Hematopoietic multipotent progenitor cell treated with erythropoietin and hydrocortisone succinate and interleukin-3 and kit ligand, for 8 days (in vitro differentiated cells): ENCODE measurements around the gene DBN1.

ENCODE experiments used
- DNase-seq: peaks from one replicate; pipeline ENCODE4 v3.0.0-alpha.2; 2015

The DBN1 gene

DNA sequence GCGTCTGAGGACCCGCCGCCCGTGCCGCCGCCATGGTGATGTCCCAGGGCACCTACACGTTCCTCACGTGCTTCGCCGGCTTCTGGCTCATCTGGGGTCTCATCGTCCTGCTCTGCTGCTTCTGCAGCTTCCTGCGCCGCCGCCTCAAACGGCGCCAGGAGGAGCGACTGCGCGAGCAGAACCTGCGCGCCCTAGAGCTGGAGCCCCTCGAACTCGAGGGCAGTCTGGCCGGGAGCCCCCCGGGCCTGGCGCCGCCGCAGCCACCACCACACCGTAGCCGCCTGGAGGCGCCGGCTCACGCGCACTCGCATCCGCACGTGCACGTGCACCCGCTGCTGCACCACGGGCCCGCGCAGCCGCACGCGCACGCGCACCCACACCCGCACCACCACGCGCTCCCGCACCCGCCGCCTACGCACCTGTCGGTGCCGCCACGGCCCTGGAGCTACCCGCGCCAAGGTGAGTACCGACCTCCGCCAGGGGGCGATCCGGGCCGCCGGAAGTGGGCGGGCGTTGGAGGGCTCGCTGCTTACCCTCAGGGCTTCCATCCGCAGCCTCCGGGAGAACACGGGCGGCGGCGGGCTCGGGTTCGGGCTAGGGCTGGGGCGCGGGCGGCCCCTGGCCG, 18.3 kb downstream of the DBN1 start:
- DNase-seq = peak; percentile 78

DNA sequence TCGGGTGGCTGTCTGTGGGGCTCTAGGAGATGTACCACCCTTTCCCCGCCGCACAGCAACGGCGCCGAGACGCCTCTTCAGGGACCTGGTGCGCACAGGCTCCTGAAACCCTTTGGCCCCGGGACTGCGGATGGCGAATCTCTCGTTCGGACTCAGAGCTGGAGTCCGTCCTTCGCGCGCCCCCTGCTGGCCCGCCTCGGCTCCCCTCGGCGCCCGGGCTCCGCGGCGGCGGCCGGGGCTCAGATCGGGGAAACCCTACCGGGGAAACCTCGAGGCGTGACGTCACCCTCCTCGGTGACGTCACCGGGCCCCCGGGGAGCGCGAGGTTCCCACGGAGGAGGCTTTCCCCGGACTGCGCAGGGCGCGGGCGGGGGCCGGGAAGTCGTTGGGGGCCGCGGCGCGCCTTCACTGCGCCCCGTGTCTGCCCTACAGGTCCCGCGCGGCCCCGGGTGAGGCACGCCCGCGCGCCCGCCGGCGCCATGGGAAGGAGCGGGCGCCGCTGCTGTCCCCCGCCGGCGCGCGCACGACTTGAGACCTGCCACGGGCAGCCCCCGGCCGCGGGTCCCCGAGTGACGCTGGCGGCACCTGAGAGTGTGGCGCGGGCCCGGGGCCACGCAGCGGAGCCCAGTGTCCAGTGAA, 18.9 kb downstream of the DBN1 start:
- peak; percentile 86 for DNase-seq

DNA sequence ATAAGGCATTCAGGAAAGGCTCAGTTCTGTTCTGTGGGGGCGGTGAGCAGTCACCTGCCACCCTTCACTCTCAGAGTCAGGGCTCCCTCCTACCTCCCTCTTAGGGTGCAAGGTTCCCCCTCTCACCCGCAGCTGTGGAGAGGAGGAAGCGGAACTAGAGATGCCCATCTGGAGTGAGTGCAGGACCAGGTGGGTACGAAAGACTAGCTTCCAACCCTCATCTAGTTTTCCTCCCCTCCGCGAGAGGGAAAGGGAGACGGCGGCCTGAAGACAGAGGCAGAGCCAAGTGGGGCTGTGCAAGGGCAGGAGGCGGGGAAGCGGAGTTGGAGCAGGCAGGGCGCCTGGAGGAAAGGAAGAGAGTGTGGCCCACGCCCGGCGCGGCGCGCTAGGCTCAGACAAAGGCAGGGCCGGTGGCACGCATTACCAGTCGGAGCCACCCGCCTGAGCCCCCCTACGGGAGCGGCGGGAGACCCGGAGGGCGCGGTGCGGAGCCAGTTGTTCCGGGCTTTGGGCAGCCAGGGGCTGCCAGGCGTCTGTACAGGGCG, 19.5 kb downstream of the DBN1 start:
- no peak for DNase-seq

DNA sequence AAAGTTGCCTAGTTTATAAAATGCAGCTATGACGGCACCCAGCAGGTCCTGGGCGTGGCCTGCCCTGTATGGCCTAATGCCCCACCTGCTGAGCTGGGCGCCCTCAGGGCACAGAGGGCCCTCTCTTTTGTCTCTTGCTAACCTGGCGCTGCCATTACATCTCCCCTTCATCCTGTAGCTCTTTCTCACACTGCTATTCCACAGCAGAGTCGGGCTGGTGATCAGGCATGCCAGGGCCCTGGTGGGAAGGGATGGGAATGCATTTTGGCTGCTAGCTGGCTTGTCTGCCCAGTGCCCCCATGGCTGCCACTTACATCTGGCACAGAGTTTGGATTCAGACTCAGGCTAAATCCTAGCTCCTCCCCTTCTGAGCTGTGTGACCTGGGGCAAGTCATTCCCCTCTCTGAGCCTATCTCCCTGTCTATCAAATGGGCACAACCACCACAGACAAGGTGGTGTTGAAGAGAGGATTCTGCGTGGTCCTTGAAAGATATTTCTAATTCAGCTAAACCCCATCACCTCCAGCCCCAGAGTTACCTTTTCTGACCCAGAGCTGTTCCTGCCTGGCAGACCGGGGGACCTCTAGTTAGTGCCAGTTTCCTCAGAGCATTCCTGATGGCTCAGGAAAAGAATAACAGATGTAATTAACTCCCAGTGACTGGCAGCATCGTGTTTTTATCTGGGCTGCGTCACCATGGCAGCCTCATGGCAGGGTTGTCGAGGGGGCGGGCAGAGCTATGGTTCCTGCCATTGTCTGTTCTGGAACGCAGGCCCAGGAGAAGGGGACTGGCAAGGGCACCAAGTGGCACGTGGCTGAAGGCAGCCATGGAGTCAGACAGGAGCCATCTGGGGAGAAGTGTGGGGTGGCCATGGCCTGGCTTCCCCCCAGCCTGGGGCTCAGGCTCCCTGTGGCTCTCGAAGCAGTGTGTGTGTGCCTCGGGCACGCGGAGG, 20.5 kb downstream of the DBN1 start:
- no peak for DNase-seq

DNA sequence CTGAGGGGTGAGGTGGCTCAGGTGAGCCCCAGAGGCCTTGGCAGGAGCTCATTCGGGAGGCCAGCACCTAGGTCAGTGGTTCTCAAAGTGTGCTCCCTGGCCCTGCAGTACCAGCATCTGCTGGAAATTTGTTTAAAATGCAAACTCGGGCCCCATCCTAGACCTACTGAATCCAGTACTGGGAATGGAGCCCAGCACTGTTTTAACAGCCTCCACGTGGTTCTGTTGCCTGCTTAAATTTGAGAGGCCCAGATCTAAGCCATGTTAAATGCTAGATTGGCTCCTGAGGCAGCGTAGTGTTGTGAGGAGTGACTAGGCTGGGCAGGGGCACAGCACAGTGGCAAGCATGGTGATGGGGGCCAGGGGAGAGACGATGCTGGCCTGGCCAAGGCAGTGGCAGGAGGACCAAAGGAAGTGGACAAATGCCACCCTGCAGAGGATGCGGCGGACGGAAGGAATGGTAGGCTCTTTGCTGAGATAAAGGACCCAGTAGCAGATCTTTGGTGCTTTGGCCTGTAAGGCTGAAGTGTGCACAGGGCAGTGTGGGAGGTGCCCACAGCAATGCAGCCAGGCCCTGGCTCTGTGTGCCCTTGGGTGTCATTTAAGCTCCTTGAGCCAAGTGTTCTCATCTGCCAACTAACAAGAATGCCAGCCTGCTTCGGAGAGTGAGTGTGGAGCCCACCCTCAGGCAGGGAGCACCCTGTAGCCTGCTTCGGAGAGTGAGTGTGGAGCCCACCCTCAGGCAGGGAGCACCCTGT, 22.6 kb downstream of the DBN1 start:
- no peak for DNase-seq

DNA sequence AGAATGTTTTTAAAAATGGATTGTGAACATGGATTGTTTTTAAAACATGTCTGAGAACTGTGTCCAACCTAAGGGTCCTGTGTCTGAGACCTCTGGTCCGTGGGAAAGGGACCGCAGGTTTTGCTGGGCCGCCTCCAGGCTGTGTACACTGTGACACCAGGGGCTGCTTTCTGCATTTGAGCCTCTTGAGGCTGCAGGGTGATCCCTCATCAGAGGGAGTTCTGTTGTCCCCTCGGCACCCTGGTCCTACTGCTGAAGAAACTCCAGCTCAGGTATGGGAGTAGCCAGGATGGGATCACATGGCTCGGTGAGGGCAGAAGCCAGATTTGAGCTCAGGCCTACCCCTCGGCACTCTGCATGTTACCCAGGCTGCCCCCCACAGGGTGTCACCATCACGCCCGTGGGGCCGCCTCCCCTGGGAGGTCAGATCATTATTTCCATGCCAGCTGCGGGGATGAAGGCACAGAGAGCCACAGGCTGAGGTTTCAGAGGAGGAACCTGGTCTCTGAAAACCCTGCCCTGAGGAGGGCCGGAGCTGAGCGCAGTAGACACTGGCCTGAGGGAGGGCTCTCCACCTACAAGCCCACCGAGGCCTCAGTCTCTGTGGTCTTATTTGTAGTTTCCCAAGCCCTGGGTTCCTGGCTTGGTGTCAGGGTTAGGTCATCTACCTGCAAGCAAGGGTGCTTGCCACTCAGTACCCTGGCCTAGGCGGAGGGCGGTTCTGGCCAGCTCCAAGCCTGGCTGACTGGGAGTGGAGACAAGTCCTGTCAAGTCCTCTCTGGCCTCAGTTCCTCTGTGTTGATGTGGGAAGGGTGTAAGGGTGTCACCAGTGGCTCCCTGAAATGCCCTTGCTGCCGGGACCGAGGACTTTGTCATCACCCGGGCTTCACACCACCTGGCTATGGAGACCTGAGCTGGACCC, 24.0 kb downstream of the DBN1 start:
- DNase-seq = no peak

DNA sequence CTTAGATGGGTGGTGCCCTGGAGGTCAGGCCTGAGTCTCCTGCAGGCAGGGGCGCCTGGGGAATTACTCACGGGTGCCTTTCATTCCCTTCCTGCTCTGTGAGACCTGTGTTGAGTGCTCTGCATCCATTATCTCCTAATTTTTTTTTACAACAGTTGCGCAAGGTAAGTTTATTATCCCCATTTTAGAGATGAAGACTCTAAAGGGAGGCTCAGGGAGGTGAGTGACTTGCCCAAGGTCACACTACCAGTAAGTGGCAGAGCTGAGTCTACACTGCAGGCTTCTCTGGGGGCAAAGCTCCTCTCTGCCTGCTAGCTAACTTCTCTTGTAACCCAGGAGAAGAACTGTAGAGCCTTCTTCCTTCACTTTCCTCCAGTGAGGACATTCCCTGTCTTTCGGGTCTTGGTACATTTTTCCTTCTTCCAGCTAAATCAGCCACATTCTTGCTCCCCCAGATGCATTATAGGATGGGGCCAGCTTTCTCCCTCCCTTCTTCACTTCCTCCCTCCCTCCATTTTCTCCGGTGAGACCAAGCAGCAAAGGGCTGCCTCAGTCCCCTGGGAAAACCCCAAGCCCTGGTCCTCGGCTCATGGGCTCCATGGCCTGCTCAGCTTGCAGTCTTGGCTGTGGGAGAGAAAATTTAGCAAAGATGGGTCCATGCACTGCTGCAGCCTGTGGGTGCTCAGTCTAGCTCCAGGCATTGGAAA, 25.0 kb downstream of the DBN1 start:
- no peak for DNase-seq

DNA sequence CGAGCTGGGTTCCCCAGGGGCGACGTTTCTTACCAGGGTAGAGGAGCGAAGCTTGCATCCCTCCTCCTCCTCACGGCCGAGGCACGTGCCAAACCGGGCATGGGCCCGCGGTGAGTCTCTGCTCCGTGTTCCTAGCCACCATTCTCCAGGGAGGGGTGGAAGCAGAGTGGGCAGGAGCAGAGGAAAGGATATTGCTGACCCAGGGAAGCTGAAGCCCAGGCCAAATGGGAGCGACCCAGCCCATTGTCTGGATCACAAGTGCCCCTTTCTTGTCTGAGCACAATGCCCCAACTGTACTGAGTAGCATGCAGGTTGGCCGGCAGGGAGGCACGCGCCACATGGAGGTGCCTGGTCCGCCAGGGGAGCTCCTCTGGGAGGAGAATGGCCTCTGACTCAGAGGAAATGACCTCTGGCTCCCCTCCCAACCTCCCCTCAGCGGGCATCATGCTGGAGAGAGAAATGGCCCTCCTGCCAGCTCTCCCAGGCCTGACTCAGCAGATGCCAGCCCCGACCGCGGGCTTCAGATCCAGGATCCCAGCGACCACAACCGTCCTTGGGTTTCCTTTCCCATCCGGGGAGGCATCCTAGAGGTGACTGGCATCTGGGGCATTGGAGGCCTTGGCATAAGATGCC, 25.7 kb downstream of the DBN1 start:
- peak; percentile 33 for DNase-seq

DNA sequence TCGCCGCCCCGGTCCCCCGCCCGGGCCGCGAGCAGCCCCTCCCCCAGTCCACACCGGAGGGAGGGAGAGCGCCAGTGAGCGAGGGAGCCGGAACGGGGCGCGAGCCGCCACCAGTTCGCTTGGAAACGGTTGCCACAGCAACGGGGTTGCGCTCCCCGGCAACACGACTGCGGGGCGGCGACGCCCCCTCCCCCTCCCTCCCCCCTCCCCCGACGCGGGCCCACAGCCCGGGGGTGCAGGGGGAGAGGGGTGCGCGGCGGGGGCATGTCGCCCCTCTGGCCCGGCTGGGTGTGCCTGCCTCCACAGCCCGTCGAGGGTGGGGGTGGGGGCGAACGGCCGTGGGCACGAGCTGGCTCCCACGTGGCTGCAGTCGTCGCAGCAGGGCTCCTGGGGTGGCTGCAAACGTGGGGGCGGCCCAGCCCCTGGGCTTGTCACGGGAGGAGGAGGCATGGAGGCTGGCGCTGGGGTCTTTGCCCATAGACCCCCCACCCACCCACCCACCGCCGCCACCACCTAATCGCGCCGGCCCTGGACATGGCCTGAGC, 26.3 kb downstream of the DBN1 start:
- peak; percentile 36 for DNase-seq

DNA sequence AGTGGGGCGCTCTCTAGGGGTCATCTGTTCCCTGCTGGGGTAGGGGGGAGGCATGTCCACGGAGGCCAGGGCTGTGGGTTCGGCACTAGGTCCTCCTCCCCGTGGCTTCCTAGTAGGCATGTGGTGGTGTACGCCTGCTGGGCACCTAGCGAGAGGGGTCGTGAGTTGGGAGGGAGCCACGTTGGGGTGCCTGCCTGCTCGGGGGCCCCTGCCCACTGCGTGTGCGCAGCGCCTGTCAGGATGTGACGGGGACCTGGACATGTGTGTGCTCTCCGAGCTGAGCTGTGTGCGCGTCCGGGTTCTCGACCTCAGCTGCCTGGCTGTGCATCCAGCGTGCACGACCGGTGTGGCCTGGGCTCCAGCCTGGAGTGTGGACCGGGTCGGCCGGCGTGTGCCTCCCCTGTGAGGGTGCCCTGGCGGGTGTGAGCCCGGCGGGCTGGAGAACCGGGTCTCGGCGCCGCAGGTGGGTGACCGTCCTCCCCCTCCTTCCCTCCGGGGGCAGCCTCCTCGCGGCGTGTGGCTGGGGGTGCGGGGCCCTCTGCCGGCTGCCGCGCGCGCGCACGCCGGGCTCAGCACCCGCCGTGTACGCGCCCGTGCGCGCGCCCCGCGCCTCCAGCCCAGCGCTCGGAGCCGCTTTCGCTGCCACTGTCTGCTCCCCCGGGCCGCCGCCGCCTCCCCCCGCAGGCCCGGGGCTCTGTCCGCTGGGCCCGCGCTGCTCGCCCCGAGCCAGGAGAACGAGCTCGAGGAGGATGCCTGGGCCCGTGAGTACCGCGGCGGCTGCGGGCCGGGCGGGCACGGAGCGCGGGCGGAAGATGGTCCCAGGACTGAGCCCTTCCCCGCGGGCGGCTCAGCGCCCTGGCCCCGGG, 27.0 kb downstream of the DBN1 start, which contains the start of gene PRR7:
PRR7 (plus strand) TSS at position 615 of the 866 bp plus-strand sequence. CDS start 8,254 bp downstream, outside the sequence.
- DNase-seq = peak; percentile 50

DNA sequence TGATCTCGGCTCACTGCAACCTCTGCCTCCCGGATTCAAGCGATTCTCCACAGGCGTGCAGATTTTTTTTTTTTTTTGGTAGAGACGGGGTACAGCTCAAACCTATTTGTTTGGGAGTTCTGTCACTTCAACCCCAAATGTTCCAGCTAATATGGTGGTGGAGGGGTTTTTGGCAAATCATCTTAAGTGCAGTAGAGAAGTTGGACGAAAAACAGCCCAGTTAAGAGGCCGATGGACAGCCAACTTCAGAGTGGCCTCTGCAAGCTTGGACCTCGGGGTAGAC, 27.6 kb downstream of the DBN1 start:
- DNase-seq = no peak

DNA sequence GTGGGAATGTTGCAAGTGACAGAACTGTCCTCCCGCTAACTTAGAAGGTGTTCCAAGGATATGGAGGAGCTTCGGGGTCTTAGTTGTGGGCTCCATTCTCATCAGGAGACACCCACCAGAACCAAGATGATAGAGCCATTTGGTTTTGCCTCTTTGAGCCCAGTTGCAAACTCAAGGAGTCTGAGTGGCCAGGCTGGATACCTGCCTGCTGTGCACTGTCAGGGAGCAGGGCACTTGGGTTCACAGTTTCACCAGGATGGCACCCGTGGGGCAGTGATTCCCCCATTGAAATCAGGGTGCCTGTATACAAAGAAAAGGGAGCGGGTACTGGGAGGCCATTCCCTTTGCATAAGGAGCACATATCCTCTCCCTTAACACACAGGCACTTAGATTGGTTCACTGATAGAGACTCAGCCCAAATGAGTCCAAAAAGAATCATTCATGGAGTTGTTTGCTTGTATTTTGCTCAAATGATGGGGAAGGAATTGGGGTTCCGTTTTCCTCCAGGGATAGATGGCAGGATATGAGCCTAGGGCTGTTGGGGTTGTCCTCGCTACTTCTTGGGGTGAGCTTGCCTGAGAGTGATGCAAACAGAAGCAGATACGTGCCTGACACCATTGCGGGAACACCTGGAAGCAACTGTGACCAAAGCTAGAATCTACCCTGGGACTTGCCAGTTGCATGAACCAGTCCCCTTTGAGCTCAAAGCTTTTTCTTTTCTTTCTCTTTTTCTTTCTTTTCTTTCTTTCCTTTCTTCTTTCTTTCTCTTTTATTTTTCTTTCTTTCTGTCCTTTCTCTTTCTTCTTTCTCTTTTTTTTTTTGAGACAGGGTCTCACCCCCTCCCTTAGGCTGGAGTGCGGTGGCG, 28.1 kb downstream of the DBN1 start:
- peak; percentile 24 for DNase-seq

DNA sequence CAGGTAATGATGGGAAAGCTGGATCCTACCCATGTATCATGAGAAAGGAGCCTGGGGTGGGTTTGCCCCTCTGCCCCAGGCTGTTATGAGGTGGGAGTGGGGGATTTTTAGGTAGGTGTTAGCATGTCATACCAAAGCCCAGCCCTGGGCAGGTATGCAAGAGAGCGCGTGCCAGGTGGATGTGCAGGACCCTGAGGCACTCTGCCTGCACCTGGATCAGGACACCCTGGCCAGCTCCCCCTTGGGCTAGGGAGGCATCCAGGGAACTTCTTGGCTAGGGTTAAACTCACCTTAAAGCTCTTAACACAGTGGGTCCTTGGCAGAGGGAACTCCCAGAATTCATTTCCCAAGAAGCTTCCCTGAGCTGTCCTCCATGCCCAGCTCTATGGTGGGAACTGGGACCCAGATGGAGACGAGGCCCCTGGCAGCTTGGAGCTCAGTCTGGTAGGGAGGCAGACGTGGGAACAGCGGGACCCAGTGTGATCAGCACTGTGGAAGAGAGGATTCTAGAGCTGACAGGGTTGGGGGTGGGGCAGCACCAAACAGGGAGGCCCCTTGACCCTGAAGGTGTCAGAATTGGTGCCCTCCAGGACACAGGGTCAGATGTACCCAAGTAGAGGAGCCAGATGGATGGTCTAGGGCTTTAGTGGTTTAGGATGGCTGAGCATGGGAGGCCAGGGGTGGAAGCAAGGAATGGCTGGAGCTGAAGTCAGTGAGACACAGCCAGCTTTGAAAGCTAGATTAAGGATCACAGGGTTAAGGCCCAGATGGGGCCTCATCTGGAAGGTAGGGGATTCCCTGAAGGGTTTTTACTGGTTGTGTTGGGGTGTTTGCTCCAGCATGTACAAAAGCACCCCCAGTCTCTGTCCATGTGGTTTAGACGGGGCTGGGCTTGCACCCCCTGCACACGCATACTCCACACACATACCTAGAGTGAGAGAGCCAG, 29.1 kb downstream of the DBN1 start:
- no peak for DNase-seq

DNA sequence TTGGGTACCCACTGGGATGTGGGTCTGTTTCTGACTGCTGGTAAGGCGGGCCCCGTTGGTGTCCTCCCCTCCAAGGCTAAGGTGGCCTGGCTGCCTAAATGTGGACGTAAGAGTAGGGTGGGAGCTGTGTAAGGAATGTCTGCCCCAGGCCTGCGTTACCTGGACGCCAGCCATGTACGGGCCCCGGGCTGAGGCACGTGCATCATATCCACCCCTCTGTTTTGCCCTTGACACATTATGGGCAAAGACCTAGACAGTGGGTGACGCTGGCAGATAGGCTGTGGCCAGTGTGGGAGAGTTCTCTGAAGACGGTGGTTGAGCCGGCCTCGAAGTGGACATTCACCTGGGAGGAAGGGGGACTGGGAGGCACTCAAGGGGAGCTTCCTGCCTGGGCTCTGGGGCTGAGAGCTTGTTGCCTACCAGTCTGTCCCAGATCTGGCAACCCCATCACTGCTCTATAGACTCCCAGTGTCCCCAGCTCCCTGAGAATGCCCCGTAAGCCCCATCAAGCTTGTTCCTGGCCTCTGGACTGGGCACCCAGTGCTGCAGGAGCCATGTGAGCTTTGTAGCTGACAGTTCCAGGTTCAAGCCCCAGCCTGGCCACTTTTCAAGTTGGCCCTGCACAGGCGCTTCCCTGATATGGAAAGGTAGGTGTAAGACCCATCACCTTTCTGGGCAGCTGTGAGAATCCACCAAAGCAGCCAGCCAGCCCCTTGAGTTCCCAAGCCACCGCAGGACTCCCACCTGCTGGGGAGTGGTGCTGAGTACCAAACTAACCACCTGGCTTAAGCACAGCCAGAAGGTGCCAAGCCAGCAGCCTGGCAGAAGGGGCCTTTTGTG, 30.1 kb downstream of the DBN1 start:
- no peak for DNase-seq

DNA sequence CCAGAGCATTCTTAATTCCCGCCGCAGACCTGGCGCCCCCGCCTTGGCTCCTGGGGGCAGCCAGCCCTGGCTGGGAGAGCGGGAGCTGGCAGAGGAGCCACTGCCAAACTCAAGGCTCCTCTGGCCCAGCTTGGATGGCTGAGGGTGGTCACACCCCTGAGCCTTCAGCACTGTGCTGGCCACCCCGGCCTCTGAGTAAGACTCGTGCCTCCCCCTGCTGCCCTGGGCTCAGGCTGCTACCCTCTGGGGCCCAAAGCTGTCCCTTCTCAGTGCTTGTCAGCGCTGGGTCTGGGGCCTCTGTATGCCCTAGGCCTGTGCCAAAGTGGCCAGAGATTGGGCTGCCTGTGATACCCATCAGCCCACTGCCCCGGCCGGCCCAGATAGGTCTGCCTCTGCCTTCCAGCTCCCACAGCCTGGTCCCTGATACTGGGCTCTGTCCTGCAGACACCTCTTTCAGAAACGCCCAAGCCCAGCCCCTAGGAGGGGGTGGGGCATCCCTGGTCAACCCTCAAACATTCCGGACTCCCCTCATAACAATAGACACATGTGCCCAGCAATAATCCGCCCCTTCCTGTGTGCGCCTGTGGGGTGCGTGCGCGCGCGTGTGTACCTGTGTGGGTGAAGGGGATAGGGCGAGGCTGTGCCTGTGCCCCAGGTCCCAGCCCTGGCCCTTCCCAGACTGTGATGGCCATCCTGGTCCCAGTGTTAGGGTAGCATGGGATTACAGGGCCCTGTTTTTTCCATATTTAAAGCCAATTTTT, 31.2 kb downstream of the DBN1 start:
- DNase-seq = no peak
